ENCODE measurements around the gene IGF2BP2. TPM values are rescaled to one million over a fixed set of nuclear protein-coding genes. Genes with fewer than 3 reads are reported as not detected.

The IGF2BP2 gene
- total and polyA plus RNA-seq, 3 donors from 2014 or later: 18.9 to 29.1 (median 19.4) TPM

- H3K27ac ChIP-seq: no peak overlapping the region
- no peak overlapping the region for H3K4me3 ChIP-seq
- no peaks in the 10 kb centered on the region for H3K36me3 ChIP-seq (ENCODE audit: low read depth, missing control alignments)
- 75 to 94% methylated on average over 1 of the region's 1 CpG for WGBS, 2 donors
- no peaks in the 10 kb centered on the region for H3K27me3 ChIP-seq
- intact Hi-C loops (cut with DNase I; ENCODE audit: low total_unique reads): no loop called here
- no peaks in the 10 kb centered on the region for H3K4me1 ChIP-seq
- no peaks in the 10 kb centered on the region for H3K9me3 ChIP-seq
- no peak for DNase-seq
- TF ChIP-seq, protein P1, sequence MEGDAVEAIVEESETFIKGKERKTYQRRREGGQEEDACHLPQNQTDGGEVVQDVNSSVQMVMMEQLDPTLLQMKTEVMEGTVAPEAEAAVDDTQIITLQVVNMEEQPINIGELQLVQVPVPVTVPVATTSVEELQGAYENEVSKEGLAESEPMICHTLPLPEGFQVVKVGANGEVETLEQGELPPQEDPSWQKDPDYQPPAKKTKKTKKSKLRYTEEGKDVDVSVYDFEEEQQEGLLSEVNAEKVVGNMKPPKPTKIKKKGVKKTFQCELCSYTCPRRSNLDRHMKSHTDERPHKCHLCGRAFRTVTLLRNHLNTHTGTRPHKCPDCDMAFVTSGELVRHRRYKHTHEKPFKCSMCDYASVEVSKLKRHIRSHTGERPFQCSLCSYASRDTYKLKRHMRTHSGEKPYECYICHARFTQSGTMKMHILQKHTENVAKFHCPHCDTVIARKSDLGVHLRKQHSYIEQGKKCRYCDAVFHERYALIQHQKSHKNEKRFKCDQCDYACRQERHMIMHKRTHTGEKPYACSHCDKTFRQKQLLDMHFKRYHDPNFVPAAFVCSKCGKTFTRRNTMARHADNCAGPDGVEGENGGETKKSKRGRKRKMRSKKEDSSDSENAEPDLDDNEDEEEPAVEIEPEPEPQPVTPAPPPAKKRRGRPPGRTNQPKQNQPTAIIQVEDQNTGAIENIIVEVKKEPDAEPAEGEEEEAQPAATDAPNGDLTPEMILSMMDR (IDR thresholded peaks at IDR 0.05): no peak
- TF ChIP-seq POLR2A (IDR thresholded peaks at IDR 0.05): no peak
Measured at GRCh38 chr3:185851959-185852358, 27.1 kb upstream of the IGF2BP2 start.

DNA sequence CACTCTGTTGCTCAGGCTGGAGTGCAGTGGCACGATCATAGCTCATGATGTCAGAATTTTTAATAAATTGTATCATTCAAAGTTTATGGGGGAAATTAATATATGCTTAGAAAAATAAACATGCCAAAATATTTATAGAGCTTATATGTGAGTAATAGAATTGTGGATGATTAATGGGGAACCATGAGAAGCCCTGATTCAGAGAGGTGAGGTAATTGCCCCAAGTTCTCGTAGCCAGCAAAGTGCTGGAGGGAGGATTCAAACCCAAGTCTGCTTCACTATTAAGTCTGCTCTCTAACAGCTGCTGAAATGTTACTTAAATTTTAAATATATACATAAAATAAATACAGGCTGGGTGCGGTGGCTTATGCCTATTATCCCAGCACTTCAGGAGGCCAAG is 26.2 kb upstream of the IGF2BP2 start:
- H3K27ac ChIP-seq: no peak overlapping the region
- no peaks in the 10 kb centered on the region for H3K9me3 ChIP-seq
- 92 to 93% methylated on average over 3 of the region's 3 CpGs for WGBS, 2 donors
- H3K27me3 ChIP-seq: no peaks in the 10 kb centered on the region
- no peaks in the 10 kb centered on the region for H3K36me3 ChIP-seq (ENCODE audit: low read depth, missing control alignments)
- TF ChIP-seq, protein P1 (IDR thresholded peaks at IDR 0.05): no peak
- no peak for TF ChIP-seq POLR2A (IDR thresholded peaks at IDR 0.05)
- no peak overlapping the region for H3K4me3 ChIP-seq
- intact Hi-C loops (cut with DNase I; ENCODE audit: low total_unique reads): no loop called here
- no peak for DNase-seq
- H3K4me1 ChIP-seq: no peaks in the 10 kb centered on the region

DNA sequence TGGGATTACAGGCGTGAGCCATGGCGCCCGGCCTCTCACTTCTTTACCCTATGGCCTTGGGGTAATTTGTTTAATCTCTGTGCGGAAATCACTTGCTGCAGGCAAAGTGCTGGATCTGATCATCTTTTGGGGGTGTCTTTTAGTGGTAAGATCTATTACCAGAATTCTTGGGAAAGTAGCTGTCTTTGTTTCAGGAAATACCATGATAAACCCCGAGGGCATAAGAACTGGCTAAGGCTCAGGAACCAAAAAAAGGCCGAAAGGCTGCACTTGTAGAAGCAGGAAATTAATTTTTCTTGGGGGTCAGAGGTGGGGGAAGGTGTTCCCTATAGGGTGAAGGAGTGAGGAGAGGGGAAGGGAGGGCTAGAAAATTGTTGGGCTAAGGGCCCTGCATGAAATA is 22.7 kb upstream of the IGF2BP2 start:
- no peaks in the 10 kb centered on the region for H3K27me3 ChIP-seq
- no peak for DNase-seq
- H3K9me3 ChIP-seq: no peaks in the 10 kb centered on the region
- intact Hi-C loops (cut with DNase I; ENCODE audit: low total_unique reads): no loop called here
- WGBS, 2 donors: 81 to 89% methylated on average over 6 of the region's 6 CpGs
- H3K27ac ChIP-seq: no peak overlapping the region
- H3K36me3 ChIP-seq (ENCODE audit: low read depth, missing control alignments): no peaks in the 10 kb centered on the region
- no peak overlapping the region for H3K4me3 ChIP-seq
- no peaks in the 10 kb centered on the region for H3K4me1 ChIP-seq
- TF ChIP-seq, protein P1 (IDR thresholded peaks at IDR 0.05): no peak
- TF ChIP-seq POLR2A (IDR thresholded peaks at IDR 0.05): no peak

GRCh38 chr3:185846037-185846436 is 21.2 kb upstream of the IGF2BP2 start:
- H3K9me3 ChIP-seq: no peaks in the 10 kb centered on the region
- intact Hi-C loops (cut with DNase I; ENCODE audit: low total_unique reads): no loop called here
- H3K4me3 ChIP-seq: no peak overlapping the region
- no peaks in the 10 kb centered on the region for H3K27me3 ChIP-seq
- H3K36me3 ChIP-seq (ENCODE audit: low read depth, missing control alignments): no peaks in the 10 kb centered on the region
- 60 to 75% methylated on average over 6 of the region's 6 CpGs for WGBS, 2 donors
- no peak overlapping the region for H3K27ac ChIP-seq
- no peaks in the 10 kb centered on the region for H3K4me1 ChIP-seq
- TF ChIP-seq, protein P1 (IDR thresholded peaks at IDR 0.05): no peak
- no peak for TF ChIP-seq POLR2A (IDR thresholded peaks at IDR 0.05)
- no peak for DNase-seq

GRCh38 chr3:185844051-185844450 is 19.2 kb upstream of the IGF2BP2 start:
- 98 to 100% methylated on average over 3 of the region's 3 CpGs for WGBS, 2 donors
- DNase-seq: no peak
- Histone ChIP-seq H3K27ac (no peak overlapping the region), H3K4me1 (no peaks in the 10 kb centered on the region), H3K27me3 (no peaks in the 10 kb centered on the region), H3K4me3 (no peak overlapping the region), H3K9me3 (no peaks in the 10 kb centered on the region), H3K36me3 (ENCODE audit: low read depth, missing control alignments) (no peaks in the 10 kb centered on the region)
- intact Hi-C loops (cut with DNase I; ENCODE audit: low total_unique reads): no loop called here
- TF ChIP-seq, protein P1 (IDR thresholded peaks at IDR 0.05): no peak
- no peak for TF ChIP-seq POLR2A (IDR thresholded peaks at IDR 0.05)

Data from testis (tissue), 3 donors.